ENCODE data around the gene KIF16B. TPM values are rescaled to one million over a fixed set of nuclear protein-coding genes. Genes with fewer than 3 reads are reported as not detected.
"Not testable (repeated sequence)": the region's sequence is repeated elsewhere in the genome, so short reads cannot be mapped to it uniquely, and the experiment has no call there.

Gene KIF16B
- total RNA-seq, 1 donor from 2014 or later = 33.1 TPM

DNA sequence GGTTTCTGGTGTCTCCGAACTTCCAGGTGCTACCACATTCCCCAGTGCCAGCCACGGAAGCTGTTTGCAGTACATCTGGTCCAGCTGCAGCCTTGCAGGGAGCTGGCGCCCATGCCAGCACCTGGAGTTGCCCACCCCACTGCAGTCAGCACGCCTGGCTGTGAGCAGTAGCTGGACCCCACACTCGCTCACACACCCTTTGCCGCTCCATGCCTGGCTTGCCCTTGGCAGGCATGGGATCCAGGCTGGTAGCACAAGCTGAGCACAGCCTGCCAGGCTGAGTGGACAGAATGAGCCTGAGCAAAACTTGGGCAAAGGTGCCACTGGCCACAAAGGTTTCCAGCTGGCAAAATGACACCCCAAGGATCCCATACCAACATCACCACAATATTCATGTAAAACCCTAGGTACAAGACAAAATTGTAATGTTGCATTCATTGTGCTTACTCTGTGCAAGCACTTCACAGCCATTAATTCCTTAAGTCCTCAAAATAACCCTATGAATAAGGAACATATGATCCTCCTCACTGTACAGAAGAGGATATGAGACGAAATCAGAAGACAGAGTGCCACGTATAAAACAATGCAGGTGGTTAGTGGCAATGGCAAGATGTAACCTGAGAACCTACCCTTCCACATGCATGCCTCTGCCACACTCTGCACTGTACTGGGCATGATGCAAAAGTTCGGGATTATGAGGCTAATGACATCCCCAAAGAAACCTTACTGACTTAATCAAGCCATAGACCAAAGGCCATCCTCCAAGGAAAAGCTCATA, 18.3 kb downstream of the KIF16B start:
- no peak for DNase-seq

DNA sequence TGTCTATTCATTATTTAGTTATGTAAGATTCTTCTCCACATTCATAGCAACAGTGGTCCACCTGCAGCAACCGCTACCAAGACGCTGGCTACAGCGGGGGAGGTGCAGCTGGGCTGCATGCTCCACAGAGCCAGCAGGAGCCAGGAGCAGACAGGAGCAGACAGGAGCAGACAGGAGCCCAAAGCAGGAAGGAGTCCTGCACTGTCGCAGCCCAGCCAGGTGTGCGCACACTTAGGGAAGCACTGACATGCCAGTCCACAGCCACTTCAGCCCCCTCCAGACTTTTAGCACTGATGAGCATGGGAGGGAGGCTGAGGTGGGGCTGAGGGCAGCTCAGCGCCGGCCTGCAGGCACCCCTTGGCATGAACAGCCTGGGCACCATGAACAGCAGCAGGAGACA, 19.6 kb downstream of the KIF16B start:
- DNase-seq = no peak

DNA sequence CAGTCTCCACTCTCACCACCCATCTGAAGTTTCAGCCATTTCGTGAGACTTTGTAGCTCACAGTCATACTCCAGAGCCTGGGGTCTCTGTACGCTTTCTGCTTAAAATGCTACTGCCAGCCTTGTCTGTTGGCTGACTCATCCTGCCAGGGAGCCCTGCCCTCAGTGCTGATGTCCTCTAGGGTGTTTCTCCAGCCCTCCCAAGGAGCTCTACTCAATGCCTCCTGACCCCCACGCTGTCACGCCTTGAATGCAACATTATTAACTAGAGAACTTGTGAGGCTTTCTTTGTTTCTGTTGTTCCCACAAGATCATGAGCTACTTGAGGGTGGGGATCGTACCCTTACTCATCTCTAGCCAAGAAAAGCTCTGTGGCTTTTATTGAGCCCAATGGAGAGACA, 20.1 kb downstream of the KIF16B start:
- no peak for DNase-seq

DNA sequence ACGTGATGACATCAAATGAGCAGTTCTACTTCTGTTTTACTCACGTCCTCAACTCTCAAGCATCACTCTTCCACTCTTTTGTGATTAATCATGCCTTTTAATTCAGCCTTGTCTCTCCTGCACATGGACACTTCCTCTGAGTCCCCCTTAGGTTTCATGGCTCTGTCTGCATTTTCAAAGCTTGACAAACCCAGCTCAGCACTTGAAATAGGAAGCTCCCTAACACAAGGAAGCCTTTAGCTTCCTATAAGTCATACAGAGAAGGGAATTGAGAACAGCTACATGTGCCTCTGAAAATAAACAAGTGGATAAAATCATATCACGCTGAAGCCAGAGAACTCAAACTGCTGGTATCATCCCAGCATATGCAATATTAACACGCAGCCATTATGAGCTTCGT, 21.2 kb downstream of the KIF16B start:
- no peak for DNase-seq

DNA sequence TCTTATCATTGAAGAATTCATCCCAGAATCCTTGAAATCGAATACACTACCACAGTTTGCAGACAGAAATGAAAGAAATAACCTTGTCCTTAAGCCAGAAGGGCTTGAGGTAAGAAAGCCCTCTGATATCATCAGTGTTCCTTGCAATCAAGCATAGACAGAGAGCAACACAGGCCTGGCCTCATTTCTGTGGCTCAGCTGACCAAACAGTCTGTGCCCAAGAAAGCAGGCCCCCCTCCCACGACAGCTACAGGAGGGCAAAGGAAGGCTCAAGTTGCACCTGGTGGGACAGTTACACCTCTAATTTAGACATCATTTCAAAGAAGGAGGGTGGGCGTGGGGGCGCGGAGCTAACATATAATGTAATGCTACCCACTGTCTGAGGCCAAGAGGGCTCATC, 21.6 kb downstream of the KIF16B start:
- no peak for DNase-seq

DNA sequence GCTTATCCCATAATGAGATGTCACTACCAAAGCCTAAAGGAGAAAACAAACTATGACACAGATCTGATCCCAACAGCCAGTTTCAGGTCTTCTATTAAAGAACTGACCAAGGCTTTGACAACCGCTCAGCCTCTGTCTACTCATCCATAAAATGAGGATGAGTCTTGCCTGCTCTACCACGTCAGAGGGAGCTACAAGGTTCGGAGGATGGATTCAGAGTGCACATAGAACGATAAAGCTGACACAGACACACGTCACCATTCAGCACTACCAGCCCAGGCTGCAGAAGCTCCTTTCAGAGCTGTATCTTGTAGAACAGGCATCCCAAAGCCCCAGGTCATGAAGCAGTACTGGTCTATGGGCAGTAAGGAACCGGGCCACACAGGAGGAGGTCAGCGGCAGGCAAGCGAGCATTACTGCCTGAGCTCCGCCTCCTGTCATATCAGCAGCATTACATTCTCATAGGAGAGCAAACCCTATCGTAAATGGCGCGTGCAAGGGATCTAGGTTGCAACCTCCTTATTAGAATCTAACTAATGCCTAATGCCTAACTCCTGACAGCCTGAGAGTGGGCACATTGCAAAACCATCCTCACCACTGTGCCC, 25.1 kb downstream of the KIF16B start:
- DNase-seq = no peak

DNA sequence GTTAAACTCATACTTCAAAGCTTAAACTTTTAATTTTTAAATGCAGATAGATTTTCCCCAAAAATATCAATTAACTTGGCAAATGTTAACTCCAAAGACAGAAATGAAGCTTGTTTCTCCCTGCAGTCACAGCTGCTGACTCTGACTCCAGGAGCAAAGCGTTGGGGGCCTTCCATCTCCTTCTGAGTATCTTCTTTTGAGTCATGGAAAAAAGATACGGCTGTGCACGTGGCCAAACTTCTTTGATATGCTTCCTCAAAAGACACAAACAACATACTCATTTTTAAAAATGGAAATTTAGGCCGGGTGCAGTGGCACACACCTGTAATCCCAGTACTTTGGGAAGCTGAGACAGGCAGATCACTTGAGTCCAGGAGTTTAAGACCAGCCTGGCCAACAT, 28.3 kb downstream of the KIF16B start:
- no peak for DNase-seq

DNA sequence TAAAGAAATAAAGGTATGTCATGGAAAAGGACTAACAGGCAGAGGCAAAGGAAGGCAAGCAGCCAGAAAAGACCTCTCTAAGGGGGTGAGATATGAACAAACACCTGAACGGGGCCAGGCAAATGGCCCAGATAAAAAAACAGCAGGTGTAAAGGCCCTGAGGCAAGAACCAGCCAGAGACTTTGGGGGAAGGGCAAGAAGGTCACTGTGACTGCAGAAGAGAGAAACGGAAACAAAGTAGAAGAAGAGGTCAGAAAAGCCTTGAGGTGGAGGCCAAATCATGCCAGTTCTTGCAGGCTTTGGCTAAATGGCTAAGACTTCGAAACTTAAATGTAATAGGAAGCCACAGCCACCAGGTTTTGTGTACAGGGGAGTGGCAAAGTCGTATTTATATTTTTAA, 30.8 kb downstream of the KIF16B start:
- DNase-seq = no peak

DNA sequence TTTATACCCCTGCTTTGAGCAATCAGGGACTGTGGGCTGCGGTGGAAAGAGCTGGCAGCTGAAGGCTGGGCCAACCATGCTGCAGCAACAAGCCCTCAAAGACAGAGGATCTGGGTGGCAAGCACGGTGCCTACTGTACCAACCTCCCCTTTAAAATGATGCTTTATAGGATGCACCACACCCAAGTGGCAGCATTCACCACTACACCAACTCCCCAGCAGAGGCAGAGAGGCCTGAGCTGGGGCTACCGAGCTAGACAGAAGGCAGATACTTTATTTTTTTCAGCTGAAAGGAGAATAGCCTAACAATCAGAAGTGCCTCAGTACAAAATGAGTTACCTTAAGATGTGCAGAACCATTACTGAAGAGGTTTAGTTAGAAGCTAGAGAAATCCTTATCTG, 31.4 kb downstream of the KIF16B start:
- DNase-seq = no peak

DNA sequence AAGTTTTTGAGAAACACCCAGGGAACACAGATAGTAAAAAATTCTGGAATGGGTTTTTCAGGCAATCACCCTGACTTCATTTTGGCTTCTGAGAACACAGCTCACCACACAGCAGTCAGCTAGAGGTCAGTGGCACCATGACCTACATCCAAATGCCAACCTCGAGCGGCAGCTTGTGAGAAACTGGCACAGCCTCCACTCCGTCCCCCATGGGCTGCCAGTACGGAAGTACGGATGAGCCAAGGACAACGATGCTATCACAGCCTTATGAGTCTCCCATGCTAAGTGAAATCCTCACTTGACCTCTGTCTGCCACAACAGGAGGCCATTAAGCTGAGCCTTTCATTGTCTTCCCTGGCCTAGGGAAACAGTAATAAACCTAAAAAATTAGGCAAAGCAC, 32.0 kb downstream of the KIF16B start:
- DNase-seq = no peak

DNA sequence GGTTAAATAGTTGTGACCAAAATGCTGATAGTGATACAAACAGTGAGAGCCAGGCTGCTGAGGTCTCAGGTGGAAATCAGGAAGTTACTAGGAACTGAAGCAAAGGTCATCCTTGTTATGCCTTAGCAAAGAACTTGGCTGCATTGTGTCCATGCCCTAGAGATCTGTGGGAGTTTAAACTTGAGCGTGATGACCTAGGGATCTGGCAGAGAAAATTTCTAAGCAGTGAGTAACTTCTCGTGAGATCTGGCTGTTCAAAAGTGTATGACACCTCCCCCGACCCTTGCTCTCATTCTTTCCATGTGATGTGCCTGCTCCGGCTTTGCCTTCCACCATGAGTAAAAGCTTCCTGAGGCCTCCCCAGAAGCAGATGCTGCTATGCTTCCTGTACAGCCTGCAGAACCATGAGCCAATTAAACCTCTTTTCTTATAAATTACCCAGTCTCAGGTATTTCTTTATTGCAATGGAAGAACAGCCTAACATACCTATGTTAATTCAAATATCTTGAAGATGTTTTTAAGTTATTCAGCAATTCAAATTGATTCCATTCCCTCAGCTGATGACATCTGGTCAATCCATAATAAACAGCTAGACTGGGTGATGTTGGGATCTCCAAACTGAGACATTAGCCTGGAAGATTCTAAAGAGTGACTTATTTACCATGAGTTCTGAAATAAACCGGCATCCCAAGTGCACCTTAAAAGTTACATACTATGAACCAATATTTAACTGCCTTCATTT, 33.8 kb downstream of the KIF16B start:
- no peak for DNase-seq

DNA sequence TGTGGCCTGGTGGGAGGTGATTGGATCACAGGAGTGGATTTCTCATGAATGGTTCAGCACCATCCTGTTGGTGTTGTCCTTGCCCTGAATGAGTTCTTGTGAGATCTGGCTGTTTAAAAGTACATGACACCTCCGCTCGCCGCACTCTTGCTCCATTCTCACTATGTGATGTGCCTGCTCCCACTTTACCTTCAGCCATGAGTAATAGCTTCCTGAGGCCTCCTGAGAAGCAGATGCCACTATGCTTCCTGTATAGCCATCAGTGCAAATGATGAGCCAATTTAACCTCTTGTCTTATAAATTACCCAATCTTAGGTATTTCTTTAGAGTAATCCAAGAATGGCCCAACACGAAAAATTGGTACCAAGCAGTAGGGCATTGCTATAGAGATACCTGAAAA, 34.5 kb downstream of the KIF16B start:
- no peak for DNase-seq

DNA sequence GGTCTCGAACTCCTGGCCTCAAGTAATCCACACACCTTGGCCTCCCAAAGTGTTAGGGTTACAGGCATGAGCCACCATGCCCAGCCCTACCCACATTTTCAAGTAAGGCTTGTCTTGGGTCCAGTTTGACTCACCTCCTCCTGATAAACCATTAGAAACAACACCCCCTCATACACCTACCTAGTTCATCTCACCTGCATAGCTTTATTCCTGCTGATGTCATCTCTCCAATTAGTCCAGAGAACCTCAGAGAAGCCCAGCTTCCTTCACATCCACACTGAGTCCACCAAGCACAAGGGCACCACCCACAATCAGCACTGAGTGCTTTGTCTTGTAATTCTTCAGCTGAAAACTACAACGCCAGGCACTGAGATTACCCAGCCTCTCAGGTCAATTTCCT, 35.3 kb downstream of the KIF16B start:
- DNase-seq = no peak

DNA sequence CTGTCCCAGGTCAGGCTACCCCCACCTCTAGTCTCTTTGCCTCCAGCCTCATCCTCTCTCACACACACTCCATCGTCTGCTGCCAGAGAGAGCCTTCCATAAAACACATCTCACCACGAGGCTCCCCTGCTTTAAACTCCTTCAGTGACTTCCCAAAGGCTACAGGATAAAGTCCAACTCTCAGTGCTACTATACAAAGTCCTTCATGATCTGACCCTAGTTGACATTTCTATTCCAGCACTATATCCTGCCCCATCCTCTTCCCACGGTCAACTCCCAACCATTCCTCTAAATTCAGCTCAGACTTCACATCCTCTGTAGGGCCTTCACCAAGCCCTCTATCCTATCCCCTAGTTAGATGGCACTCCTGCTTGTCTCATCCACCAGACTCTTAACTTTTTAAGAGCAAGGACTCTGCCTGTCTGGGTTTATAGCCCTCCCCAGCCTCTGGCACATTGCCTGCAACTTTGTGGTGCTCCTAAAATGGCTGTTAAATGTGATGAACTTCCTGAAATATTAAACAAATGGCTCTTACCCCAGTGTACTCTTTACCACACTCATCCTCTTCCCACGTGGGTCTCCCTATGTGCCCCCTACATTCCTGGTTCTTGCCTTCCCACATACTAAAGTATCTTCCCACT, 36.1 kb downstream of the KIF16B start:
- DNase-seq = no peak

DNA sequence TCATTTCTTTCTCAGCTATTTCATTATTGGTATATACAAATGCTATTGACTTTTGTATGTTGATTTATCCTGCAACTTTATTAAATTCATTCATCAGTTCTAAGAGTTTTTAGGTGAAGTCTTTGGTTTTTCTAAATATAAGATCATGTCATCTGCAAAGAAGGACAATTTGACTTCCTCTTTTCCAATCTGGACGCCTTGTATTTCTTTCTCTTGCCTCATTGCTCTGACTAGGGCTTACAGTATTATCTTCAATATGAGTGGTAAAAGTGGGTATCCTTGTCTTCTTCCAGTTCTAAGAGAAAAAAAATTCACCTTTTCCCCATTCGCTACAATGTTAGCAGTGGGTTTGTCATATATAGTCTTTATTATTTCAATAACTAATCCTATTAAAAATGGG, 38.0 kb downstream of the KIF16B start:
- no peak for DNase-seq

DNA sequence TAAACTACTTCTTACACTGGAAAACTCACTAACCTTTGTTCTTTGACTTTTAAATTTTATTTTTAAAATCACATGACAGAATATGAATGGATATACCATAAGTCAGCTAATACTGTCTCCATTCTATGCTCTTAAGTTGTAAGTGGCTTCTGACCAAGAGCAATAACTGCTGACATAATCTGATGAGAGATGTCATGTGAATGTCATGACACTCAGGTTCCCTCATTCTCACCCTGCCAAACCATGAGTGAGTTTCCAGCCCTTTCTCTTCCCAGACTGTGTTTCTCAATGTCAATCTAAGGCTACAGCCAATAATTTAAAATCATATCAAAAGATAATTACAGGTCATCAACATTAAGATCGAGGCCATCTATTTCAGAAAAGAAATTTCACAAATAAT, 39.7 kb downstream of the KIF16B start:
- no peak for DNase-seq

DNA sequence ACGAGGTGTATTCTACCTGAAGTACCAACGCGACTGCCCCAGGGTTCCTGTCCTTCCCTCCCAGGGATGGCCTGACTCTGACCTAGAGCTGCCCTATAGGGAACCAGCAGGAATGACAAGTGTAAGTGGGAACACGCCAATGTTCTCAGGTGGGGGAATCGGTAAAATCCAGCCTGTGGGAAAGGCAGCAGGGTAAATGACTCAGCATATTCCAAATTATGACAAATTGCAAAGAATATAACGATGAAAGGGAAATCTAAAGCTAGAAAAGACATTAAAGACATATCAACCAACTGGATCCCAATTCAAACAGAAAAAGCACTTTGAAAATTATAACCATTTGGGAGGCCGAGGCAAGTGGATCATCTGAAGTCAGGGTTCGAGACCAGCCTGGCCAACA, 41.8 kb downstream of the KIF16B start:
- no peak for DNase-seq

DNA sequence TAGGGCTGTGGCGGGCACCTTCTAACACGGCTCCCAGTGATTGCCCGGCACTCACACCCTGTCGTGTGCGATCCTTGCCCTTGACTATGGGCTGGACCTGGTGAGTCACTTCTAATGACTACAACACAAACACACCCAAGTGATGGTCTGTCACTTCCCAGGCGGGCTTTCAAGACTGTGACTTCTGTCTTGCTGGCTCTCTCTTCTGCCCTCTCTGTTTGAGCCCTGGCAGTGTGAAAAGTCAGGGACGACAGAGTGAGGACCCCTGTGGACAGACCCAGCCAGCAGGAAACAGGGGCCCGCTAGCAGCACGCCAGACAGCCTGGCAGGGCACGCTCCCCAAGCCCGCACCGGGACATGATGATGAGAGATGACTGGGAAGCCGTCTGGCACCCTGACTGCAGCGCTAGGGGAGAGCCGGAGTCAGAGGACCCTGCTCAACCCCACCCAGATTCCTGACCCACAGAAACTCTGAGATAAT, 43.0 kb downstream of the KIF16B start:
- no peak for DNase-seq

DNA sequence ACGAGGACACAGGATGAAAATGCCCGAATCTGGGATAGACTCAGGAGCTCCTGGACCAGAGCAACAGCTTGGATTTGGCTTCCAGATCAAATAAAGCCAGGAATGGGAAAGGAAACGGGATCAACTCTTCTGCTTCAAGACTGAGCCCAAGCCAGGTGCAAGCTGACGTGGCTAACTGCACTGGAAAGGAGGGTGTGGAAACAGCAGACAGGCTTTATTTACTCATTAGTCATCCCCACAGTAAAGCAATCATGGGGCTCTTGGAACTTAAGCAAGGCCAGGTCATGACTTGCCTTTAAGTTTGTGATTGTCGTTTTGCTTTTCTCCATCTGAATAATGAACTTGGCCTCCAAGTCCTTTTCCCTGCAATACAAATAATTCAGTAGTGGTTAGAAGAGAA, 45.2 kb downstream of the KIF16B start:
- DNase-seq = peak; percentile 82

DNA sequence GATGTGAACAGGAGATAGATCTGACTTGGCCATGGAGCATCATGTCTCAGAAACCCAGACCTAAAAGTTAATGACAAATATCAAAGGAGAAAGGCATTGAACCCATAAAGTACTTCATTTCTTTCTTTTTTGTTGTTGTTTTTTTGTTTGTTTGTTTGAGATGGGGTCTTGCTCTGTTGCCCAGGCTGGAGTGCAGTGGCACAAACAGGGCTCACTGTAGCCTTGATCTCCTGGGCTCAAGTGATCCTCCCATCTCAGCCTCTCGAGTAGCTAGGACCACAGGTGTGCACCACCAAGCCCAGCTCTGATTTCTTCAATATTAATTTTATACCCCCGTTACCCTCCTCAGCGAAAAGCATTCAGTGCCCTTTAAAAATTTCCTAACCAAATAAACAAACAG, 45.8 kb downstream of the KIF16B start:
- DNase-seq = no peak

DNA sequence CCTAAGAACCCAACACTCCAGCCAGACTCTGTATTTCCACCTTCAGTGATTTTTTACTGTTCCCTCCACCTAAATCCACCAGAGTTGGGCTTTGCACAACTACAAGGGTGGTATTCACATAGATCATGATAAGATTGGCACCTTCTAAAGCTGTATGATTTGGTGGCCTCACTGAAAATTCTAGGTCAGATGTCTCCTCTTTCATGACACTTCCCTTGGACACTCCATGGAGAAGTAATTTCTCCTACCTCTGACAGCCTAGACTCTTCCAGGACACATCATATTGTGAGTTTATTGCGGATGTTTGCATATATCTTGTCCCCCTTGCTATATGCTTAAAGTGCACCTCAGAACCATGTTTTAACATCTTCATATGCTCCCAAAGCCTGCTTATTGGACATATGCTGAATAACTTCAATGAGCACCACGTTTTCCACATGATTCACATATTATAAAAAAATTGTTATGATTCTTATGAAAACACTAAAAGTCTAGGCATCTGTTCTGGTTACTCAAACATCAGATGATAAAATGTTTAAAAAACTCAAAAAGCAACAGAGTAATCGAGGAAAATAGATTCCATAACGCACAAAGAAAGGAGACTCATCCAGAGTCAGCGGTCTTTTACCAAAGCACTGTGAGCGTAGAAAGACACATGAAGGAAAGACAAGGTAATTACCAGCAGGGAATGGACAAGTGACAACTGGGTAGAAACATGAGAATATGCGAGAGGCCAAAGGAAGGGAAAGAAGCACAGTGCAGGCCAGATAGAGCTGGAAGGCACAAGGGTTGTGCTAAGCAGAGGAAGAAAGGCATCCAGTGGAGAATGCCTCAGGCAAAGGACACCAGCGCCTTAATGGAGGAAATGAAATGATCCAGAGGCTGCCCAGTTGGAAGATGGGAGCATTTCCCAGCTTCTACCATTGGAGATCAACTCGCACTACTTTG, 46.5 kb downstream of the KIF16B start:
- peak; percentile 74 for DNase-seq

DNA sequence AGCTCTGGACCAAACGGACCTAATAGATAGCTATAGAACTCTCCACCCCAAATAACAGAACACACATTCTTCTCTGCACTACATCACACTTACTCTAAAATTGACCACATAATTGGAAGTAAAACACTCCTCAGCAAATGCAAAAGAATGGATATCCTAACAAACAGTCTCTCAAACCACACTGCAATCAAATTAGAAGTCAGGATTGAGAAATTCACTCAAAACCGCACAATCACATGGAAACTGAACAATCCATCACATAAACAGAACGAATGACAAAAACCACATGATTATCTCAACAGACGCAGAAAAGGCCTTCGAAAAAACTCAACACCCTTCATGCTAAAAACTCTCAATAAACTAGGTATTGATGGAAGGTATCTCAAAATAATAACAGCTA, 50.6 kb downstream of the KIF16B start:
- not testable (repeated sequence) for DNase-seq
